Fibroblast of mammary gland (primary cell): ENCODE results near the gene ALKBH6.

Experiments used
- DNase-seq: peaks from one replicate; pipeline ENCODE4 v3.0.0-alpha.2; 2010; ENCODE audit warnings: low read depth
- H3K4me3 ChIP-seq: 2 replicates; pipeline ENCODE4 v1.5.1; 2011; ENCODE audit warnings: low read depth, mild to moderate bottlenecking, low read length, moderate library complexity; ENCODE audit not compliant: control insufficient read depth
- TF ChIP-seq, protein P1 (sequence below): conservative IDR thresholded peaks from 2 replicates; pipeline ENCODE4 v1.5.1; 2011; ENCODE audit warnings: low read depth, low read length, inconsistent platforms; ENCODE audit not compliant: control insufficient read depth, insufficient read depth

The ALKBH6 gene

GRCh38 chr19:36054733-36055686 is 41.0 kb upstream of the ALKBH6 start, which contains the start of gene WDR62:
Gene WDR62 (plus strand): TSS chr19:36054897. CDS start chr19:36054972, 75 bp downstream.
- peak; percentile 20 for DNase-seq
- peak within 1 kb of the TSS; percentile 81 for H3K4me3 ChIP-seq
- TF ChIP-seq, protein P1, sequence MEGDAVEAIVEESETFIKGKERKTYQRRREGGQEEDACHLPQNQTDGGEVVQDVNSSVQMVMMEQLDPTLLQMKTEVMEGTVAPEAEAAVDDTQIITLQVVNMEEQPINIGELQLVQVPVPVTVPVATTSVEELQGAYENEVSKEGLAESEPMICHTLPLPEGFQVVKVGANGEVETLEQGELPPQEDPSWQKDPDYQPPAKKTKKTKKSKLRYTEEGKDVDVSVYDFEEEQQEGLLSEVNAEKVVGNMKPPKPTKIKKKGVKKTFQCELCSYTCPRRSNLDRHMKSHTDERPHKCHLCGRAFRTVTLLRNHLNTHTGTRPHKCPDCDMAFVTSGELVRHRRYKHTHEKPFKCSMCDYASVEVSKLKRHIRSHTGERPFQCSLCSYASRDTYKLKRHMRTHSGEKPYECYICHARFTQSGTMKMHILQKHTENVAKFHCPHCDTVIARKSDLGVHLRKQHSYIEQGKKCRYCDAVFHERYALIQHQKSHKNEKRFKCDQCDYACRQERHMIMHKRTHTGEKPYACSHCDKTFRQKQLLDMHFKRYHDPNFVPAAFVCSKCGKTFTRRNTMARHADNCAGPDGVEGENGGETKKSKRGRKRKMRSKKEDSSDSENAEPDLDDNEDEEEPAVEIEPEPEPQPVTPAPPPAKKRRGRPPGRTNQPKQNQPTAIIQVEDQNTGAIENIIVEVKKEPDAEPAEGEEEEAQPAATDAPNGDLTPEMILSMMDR = no peak

- H3K4me3 ChIP-seq = peak within 1 kb of the TSS; percentile 81
- DNase-seq = peak; percentile 98
- TF ChIP-seq, protein P1 = peak; percentile 39
Observed at GRCh38 chr19:36054119-36054732, 40.2 kb upstream of the ALKBH6 start, which contains the start of gene THAP8. Gene THAP8 (minus strand): TSS chr19:36054285. CDS start chr19:36054217, 68 bp downstream.

- TF ChIP-seq, protein P1 = no peak
- no peak overlapping the region for H3K4me3 ChIP-seq
- no peak for DNase-seq
Observed at GRCh38 chr19:36051637-36052036, 37.6 kb upstream of the ALKBH6 start.

- DNase-seq = no peak
- TF ChIP-seq, protein P1 = peak; percentile 14
- H3K4me3 ChIP-seq = no peak overlapping the region
Observed at GRCh38 chr19:36051236-36051635, 37.2 kb upstream of the ALKBH6 start.

DNA sequence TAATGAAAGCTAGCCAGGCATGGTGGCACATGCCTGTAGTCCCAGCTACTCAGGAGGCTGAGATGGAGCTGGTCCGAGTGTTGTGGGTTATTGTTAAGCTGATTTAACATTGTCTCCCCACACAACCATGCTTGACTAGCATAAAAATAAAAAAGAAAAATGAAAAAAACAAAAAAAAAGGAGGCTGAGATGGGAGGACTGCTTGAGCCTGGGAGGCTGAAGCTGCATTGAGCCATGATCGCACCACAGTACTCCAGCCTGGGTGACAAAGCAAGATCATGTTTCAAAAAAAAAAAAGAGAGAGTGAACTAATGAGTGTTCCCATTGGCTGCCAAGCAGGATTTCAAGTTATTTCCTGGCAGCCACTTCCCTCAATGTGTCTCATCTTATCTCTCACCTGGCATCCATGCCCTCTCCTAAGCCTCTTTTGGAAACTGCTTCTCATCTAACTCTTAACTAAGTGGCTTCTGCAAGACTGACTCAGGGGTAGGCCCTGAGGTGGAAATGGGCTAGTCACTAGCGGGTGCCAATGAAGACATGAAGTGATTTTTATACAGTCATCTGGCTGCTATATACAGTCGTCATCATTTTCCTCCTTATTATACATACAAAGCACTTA is 35.2 kb upstream of the ALKBH6 start:
- H3K4me3 ChIP-seq = no peak overlapping the region
- TF ChIP-seq, protein P1 = no peak
- peak; percentile 9 for DNase-seq

- no peak for DNase-seq
- TF ChIP-seq, protein P1 = no peak
Observed at GRCh38 chr19:36047835-36048234, 33.8 kb upstream of the ALKBH6 start.

More at GRCh38 chr19:36047835-36048234, 33.8 kb upstream of the ALKBH6 start:
- no peak overlapping the region for H3K4me3 ChIP-seq
